SKM-1 (cell line): ENCODE results near the gene PGC.

ENCODE experiments used
- DNase-seq: peaks from one replicate; lab custom pipeline; 2025; ENCODE audit not compliant: unreplicated experiment; lab: John Stamatoyannopoulos, UW

Gene PGC

GRCh38 chr6:41750374-41750773, 3.2 kb upstream of the PGC start:
- no peak for DNase-seq

- DNase-seq: no peak
These were observed 1.3 kb upstream of the PGC start for GRCh38 chr6:41748542-41748941.

- DNase-seq: no peak
These were observed 893 bp upstream of the PGC start for GRCh38 chr6:41748102-41748477.

GRCh38 chr6:41746107-41746506, 1.1 kb downstream of the PGC start:
- no peak for DNase-seq

GRCh38 chr6:41744236-41744787, 2.9 kb downstream of the PGC start:
- DNase-seq: no peak

GRCh38 chr6:41743406-41744235, 3.6 kb downstream of the PGC start:
- no peak for DNase-seq

GRCh38 chr6:41741625-41742490, 5.3 kb downstream of the PGC start:
- no peak for DNase-seq

GRCh38 chr6:41740366-41741162, 6.6 kb downstream of the PGC start:
- no peak for DNase-seq

GRCh38 chr6:41739041-41739440, 8.2 kb downstream of the PGC start:
- no peak for DNase-seq

- DNase-seq: no peak
These were observed 9.5 kb downstream of the PGC start for GRCh38 chr6:41737591-41738130.

- no peak for DNase-seq
These were observed 10.2 kb downstream of the PGC start for GRCh38 chr6:41736800-41737555.

- no peak for DNase-seq
These were observed 10.9 kb downstream of the PGC start for GRCh38 chr6:41736186-41736733.

- DNase-seq: peak; percentile 70
These were observed 11.6 kb downstream of the PGC start, which contains the start of gene TFEB for GRCh38 chr6:41735427-41736185. Gene TFEB, minus strand, starts transcription at chr6:41735608. Its CDS starts 44,395 bp downstream, at chr6:41691213.

GRCh38 chr6:41734666-41735426, 12.4 kb downstream of the PGC start:
- DNase-seq: peak; percentile 79

- DNase-seq: no peak
These were observed 13.2 kb downstream of the PGC start for GRCh38 chr6:41733707-41734665.

GRCh38 chr6:41733360-41733706, 13.9 kb downstream of the PGC start:
- DNase-seq: no peak
